Right lobe of liver (tissue), 4 donors: ENCODE measurements around the gene CYTH2.

ENCODE experiments used
- POLR2A ChIP-seq: fragments of 450-650 bp; IDR thresholded peaks from one replicate; pipeline ENCODE4 v1.6.1; 2017; ENCODE audit warnings: antibody characterized with exemption, mild to moderate bottlenecking
- TF ChIP-seq, protein P1 (sequence below), 4 donors: fragments of 200-600 bp in 3 of 4; fragments of 450-650 bp in 1 of 4; IDR thresholded peaks; one replicate each; pipeline versions ENCODE4 v1.5.1 to v1.8.0; 2016 to 2022; ENCODE audit warnings: antibody characterized with exemption in 4 of 4, mild to moderate bottlenecking in 2 of 4
- donor health status: DM: no; HTN: no; CAD: no.
- donor health status: DM: no; HTN: no; CAD: no.
- donor health status: DM: no; HTN: yes; CAD: no.

GRCh38 chr19:48511321-48511731, 42.2 kb downstream of the CYTH2 start:
- TF ChIP-seq, protein P1, sequence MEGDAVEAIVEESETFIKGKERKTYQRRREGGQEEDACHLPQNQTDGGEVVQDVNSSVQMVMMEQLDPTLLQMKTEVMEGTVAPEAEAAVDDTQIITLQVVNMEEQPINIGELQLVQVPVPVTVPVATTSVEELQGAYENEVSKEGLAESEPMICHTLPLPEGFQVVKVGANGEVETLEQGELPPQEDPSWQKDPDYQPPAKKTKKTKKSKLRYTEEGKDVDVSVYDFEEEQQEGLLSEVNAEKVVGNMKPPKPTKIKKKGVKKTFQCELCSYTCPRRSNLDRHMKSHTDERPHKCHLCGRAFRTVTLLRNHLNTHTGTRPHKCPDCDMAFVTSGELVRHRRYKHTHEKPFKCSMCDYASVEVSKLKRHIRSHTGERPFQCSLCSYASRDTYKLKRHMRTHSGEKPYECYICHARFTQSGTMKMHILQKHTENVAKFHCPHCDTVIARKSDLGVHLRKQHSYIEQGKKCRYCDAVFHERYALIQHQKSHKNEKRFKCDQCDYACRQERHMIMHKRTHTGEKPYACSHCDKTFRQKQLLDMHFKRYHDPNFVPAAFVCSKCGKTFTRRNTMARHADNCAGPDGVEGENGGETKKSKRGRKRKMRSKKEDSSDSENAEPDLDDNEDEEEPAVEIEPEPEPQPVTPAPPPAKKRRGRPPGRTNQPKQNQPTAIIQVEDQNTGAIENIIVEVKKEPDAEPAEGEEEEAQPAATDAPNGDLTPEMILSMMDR (IDR thresholded peaks at IDR 0.05): no peak
- TF ChIP-seq POLR2A: no peak
